ENCODE results near the gene MED13.
"Not testable (repeated sequence)": the region's sequence is repeated elsewhere in the genome, so short reads cannot be mapped to it uniquely, and the experiment has no call there.

Gene MED13

GRCh38 chr17:61927208-61928100 is 137.6 kb downstream of the MED13 start, which contains the start of gene INTS2:
Gene INTS2 (minus strand): TSS chr17:61927982. CDS start chr17:61926644, 1,338 bp downstream.
- under 1% methylated on average over 51 of the region's 58 CpGs for WGBS
- Histone ChIP-seq H3K4ac (ENCODE audit: low read depth in 1 of 2, low read length in 2 of 2) (peak within 1 kb of the TSS; percentile 31 to 58), H3K4me2 (ENCODE audit: low read length, poor library complexity, severe bottlenecking) (peak within 1 kb of the TSS; percentile 79), H3K79me1 (replicated peaks; ENCODE audit: low read length, poor library complexity, severe bottlenecking) (peaks cover 6% of the 10 kb centered on the region), H3K18ac (ENCODE audit: low read depth in 1 of 2, low read length in 2 of 2) (peak within 1 kb of the TSS; percentile 50 to 90), H2AFZ (ENCODE audit: low read depth, low read length) (peak within 1 kb of the TSS; percentile 81), H2AK5ac (ENCODE audit: low read length, severe bottlenecking) (peak within 1 kb of the TSS; percentile 70), H4K8ac (ENCODE audit: low read length) (peak within 1 kb of the TSS; percentile 89), H2BK5ac (ENCODE audit: low read depth, low read length, poor library complexity, severe bottlenecking) (no peak within 1 kb of the TSS), H2BK15ac (ENCODE audit: low read depth, poor library complexity, severe bottlenecking) (no peak within 1 kb of the TSS), H3K27me3 (ENCODE audit: control insufficient read depth in 1 of 2, insufficient read depth in 1 of 2, low read length in 2 of 2) (no peaks in the 10 kb centered on the region), H3K36me3 (ENCODE audit: control insufficient read depth in 1 of 2, insufficient read depth in 2 of 2, low read depth in 1 of 2, low read length in 2 of 2) (peaks cover 3 to 13% of the 10 kb centered on the region in 2 experiments), H2BK12ac (ENCODE audit: low read length in 2 of 2) (no peak within 1 kb of the TSS), H3K14ac (ENCODE audit: low read length in 2 of 2) (peak within 1 kb of the TSS in 1 of 2 experiments; percentile 45), H3K9ac (ENCODE audit: low read length) (peak within 1 kb of the TSS; percentile 98), H2BK120ac (ENCODE audit: low read depth, low read length) (peak within 1 kb of the TSS; percentile 71), H3K9me3 (ENCODE audit: control insufficient read depth, low read length) (no peaks in the 10 kb centered on the region), H3K4me1 (ENCODE audit: control insufficient read depth, insufficient read depth, low read depth, low read length) (peaks cover 2% of the 10 kb centered on the region), H3K4me3 (ENCODE audit: insufficient read depth in 1 of 2, low read depth in 1 of 2, low read length in 2 of 2) (peak within 1 kb of the TSS; percentile 69 to 87), H3K27ac (ENCODE audit: low read length, poor library complexity, severe bottlenecking) (peak within 1 kb of the TSS; percentile 91), H3K23ac (ENCODE audit: low read length in 2 of 2) (no peak within 1 kb of the TSS), H4K91ac (ENCODE audit: low read length) (peak within 1 kb of the TSS; percentile 73)
- peak; percentile 96 for DNase-seq

GRCh38 chr17:61926826-61927207 is 138.3 kb downstream of the MED13 start:
- Histone ChIP-seq H3K4me2 (ENCODE audit: low read length, poor library complexity, severe bottlenecking) (peak overlapping the region; percentile 79), H3K4me3 (ENCODE audit: insufficient read depth in 1 of 2, low read depth in 1 of 2, low read length in 2 of 2) (peak overlapping the region; percentile 69 to 87), H2AK5ac (ENCODE audit: low read length, severe bottlenecking) (no peak overlapping the region), H3K23ac (ENCODE audit: low read length in 2 of 2) (no peak overlapping the region), H2BK15ac (ENCODE audit: low read depth, poor library complexity, severe bottlenecking) (no peak overlapping the region), H4K91ac (ENCODE audit: low read length) (no peak overlapping the region), H3K4ac (ENCODE audit: low read depth in 1 of 2, low read length in 2 of 2) (peak overlapping the region in 1 of 2 experiments; percentile 14), H4K8ac (ENCODE audit: low read length) (peak overlapping the region; percentile 89), H3K36me3 (ENCODE audit: control insufficient read depth in 1 of 2, insufficient read depth in 2 of 2, low read depth in 1 of 2, low read length in 2 of 2) (peaks cover 3 to 17% of the 10 kb centered on the region in 2 experiments), H3K27me3 (ENCODE audit: control insufficient read depth in 1 of 2, insufficient read depth in 1 of 2, low read length in 2 of 2) (no peaks in the 10 kb centered on the region), H2BK5ac (ENCODE audit: low read depth, low read length, poor library complexity, severe bottlenecking) (no peak overlapping the region), H3K18ac (ENCODE audit: low read depth in 1 of 2, low read length in 2 of 2) (peak overlapping the region in 1 of 2 experiments; percentile 90), H2BK12ac (ENCODE audit: low read length in 2 of 2) (no peak overlapping the region), H3K9ac (ENCODE audit: low read length) (peak overlapping the region; percentile 98), H3K14ac (ENCODE audit: low read length in 2 of 2) (no peak overlapping the region), H2BK120ac (ENCODE audit: low read depth, low read length) (no peak overlapping the region), H3K79me1 (replicated peaks; ENCODE audit: low read length, poor library complexity, severe bottlenecking) (peaks cover 6% of the 10 kb centered on the region), H2AFZ (ENCODE audit: low read depth, low read length) (peak overlapping the region; percentile 81), H3K27ac (ENCODE audit: low read length, poor library complexity, severe bottlenecking) (peak overlapping the region; percentile 91), H3K4me1 (ENCODE audit: control insufficient read depth, insufficient read depth, low read depth, low read length) (peaks cover 2% of the 10 kb centered on the region), H3K9me3 (ENCODE audit: control insufficient read depth, low read length) (no peaks in the 10 kb centered on the region)
- peak; percentile 84 for DNase-seq
- 29% methylated on average over 4 of the region's 4 CpGs for WGBS

- not testable (repeated sequence) for H3K79me1 ChIP-seq (replicated peaks; ENCODE audit: low read length, poor library complexity, severe bottlenecking); H3K4me1 ChIP-seq (ENCODE audit: control insufficient read depth, insufficient read depth, low read depth, low read length); H2AK5ac ChIP-seq (ENCODE audit: low read length, severe bottlenecking); H2AFZ ChIP-seq (ENCODE audit: low read depth, low read length); H3K4me2 ChIP-seq (ENCODE audit: low read length, poor library complexity, severe bottlenecking); H3K23ac ChIP-seq (ENCODE audit: low read length in 2 of 2); H4K91ac ChIP-seq (ENCODE audit: low read length); H2BK5ac ChIP-seq (ENCODE audit: low read depth, low read length, poor library complexity, severe bottlenecking); H2BK15ac ChIP-seq (ENCODE audit: low read depth, poor library complexity, severe bottlenecking); H3K18ac ChIP-seq (ENCODE audit: low read depth in 1 of 2, low read length in 2 of 2); H3K27ac ChIP-seq (ENCODE audit: low read length, poor library complexity, severe bottlenecking); H3K4ac ChIP-seq (ENCODE audit: low read depth in 1 of 2, low read length in 2 of 2); H2BK12ac ChIP-seq (ENCODE audit: low read length in 2 of 2); H2BK120ac ChIP-seq (ENCODE audit: low read depth, low read length); H3K14ac ChIP-seq (ENCODE audit: low read length in 2 of 2); H3K9ac ChIP-seq (ENCODE audit: low read length); DNase-seq; H4K8ac ChIP-seq (ENCODE audit: low read length); H3K4me3 ChIP-seq (ENCODE audit: insufficient read depth in 1 of 2, low read depth in 1 of 2, low read length in 2 of 2); H3K9me3 ChIP-seq (ENCODE audit: control insufficient read depth, low read length); H3K27me3 ChIP-seq (ENCODE audit: control insufficient read depth in 1 of 2, insufficient read depth in 1 of 2, low read length in 2 of 2)
- peaks cover 2 to 54% of the 10 kb centered on the region in 2 experiments for H3K36me3 ChIP-seq (ENCODE audit: control insufficient read depth in 1 of 2, insufficient read depth in 2 of 2, low read depth in 1 of 2, low read length in 2 of 2)
- 98% methylated on average over 13 of the region's 15 CpGs for WGBS
Measured at GRCh38 chr17:61915162-61915561, 149.9 kb downstream of the MED13 start.

- no peak overlapping the region for H3K4ac ChIP-seq (ENCODE audit: low read depth in 1 of 2, low read length in 2 of 2)
- H2AFZ ChIP-seq (ENCODE audit: low read depth, low read length), result no peak overlapping the region
- H4K91ac ChIP-seq (ENCODE audit: low read length), result no peak overlapping the region
- no peak overlapping the region for H2BK12ac ChIP-seq (ENCODE audit: low read length in 2 of 2)
- no peak overlapping the region for H3K9ac ChIP-seq (ENCODE audit: low read length)
- H3K27me3 ChIP-seq (ENCODE audit: control insufficient read depth in 1 of 2, insufficient read depth in 1 of 2, low read length in 2 of 2), result no peaks in the 10 kb centered on the region
- H2BK15ac ChIP-seq (ENCODE audit: low read depth, poor library complexity, severe bottlenecking), result no peak overlapping the region
- no peak overlapping the region for H3K4me2 ChIP-seq (ENCODE audit: low read length, poor library complexity, severe bottlenecking)
- H3K18ac ChIP-seq (ENCODE audit: low read depth in 1 of 2, low read length in 2 of 2), result no peak overlapping the region
- peaks cover 15 to 75% of the 10 kb centered on the region in 2 experiments for H3K36me3 ChIP-seq (ENCODE audit: control insufficient read depth in 1 of 2, insufficient read depth in 2 of 2, low read depth in 1 of 2, low read length in 2 of 2)
- no peak overlapping the region for H3K14ac ChIP-seq (ENCODE audit: low read length in 2 of 2)
- H4K8ac ChIP-seq (ENCODE audit: low read length), result no peak overlapping the region
- H3K79me1 ChIP-seq (replicated peaks; ENCODE audit: low read length, poor library complexity, severe bottlenecking), result peaks cover 4% of the 10 kb centered on the region
- H3K23ac ChIP-seq (ENCODE audit: low read length in 2 of 2), result no peak overlapping the region
- no peak overlapping the region for H3K4me3 ChIP-seq (ENCODE audit: insufficient read depth in 1 of 2, low read depth in 1 of 2, low read length in 2 of 2)
- no peak overlapping the region for H2BK120ac ChIP-seq (ENCODE audit: low read depth, low read length)
- H3K9me3 ChIP-seq (ENCODE audit: control insufficient read depth, low read length), result no peaks in the 10 kb centered on the region
- DNase-seq, result no peak
- H2BK5ac ChIP-seq (ENCODE audit: low read depth, low read length, poor library complexity, severe bottlenecking), result no peak overlapping the region
- H3K27ac ChIP-seq (ENCODE audit: low read length, poor library complexity, severe bottlenecking), result no peak overlapping the region
- 100% methylated on average over 4 of the region's 7 CpGs for WGBS
- H3K4me1 ChIP-seq (ENCODE audit: control insufficient read depth, insufficient read depth, low read depth, low read length), result no peaks in the 10 kb centered on the region
- H2AK5ac ChIP-seq (ENCODE audit: low read length, severe bottlenecking), result no peak overlapping the region
Measured at GRCh38 chr17:61908292-61909037, 156.6 kb downstream of the MED13 start.
